ENCODE measurements around the gene B3GNT8. TPM values are rescaled to one million over a fixed set of nuclear protein-coding genes. Genes with fewer than 3 reads are reported as not detected.
A peak's percentile ranks its signal among the peaks of the same experiment; 100 is the strongest.

The B3GNT8 gene
- total and polyA plus RNA-seq, 2 experiments from 2014 or later = 4.8 to 4.9 TPM

GRCh38 chr19:41399525-41399924, 27.6 kb downstream of the B3GNT8 start:
- TF ChIP-seq CTCF (IDR thresholded peaks at IDR 0.05; ENCODE audit: low read depth, low read length) = no peak
- Histone ChIP-seq H3K9me3 (ENCODE audit: low read depth) (no peaks in the 10 kb centered on the region), H3K4me1 (ENCODE audit: low read depth) (peaks cover 5% of the 10 kb centered on the region), H3K27me3 (no peaks in the 10 kb centered on the region), H3K4me3 (no peak overlapping the region), H3K36me3 (no peaks in the 10 kb centered on the region), H3K27ac (no peak overlapping the region)
- no peak for DNase-seq (ENCODE audit: low read depth in 1 of 2, low spot score in 1 of 2)

- TF ChIP-seq CTCF (IDR thresholded peaks at IDR 0.05; ENCODE audit: low read depth, low read length) = no peak
- Histone ChIP-seq H3K36me3 (no peaks in the 10 kb centered on the region), H3K27me3 (no peaks in the 10 kb centered on the region), H3K27ac (no peak overlapping the region), H3K4me3 (peak overlapping the region; percentile 98), H3K4me1 (ENCODE audit: low read depth) (peaks cover 5% of the 10 kb centered on the region), H3K9me3 (ENCODE audit: low read depth) (no peaks in the 10 kb centered on the region)
- no peak for DNase-seq (ENCODE audit: low read depth in 1 of 2, low spot score in 1 of 2)
Observed at GRCh38 chr19:41399091-41399490, 28.1 kb downstream of the B3GNT8 start.

- DNase-seq (ENCODE audit: low read depth in 1 of 2, low spot score in 1 of 2) = no peak
- Histone ChIP-seq H3K36me3 (no peaks in the 10 kb centered on the region), H3K4me3 (peak overlapping the region; percentile 98), H3K27me3 (no peaks in the 10 kb centered on the region), H3K27ac (peak overlapping the region; percentile 98), H3K9me3 (ENCODE audit: low read depth) (no peaks in the 10 kb centered on the region), H3K4me1 (ENCODE audit: low read depth) (peaks cover 5% of the 10 kb centered on the region)
- no peak for TF ChIP-seq CTCF (IDR thresholded peaks at IDR 0.05; ENCODE audit: low read depth, low read length)
Observed at GRCh38 chr19:41398598-41398997, 28.6 kb downstream of the B3GNT8 start.

GRCh38 chr19:41398050-41398418, 29.1 kb downstream of the B3GNT8 start:
- Histone ChIP-seq H3K9me3 (ENCODE audit: low read depth) (no peaks in the 10 kb centered on the region), H3K27ac (peak overlapping the region; percentile 98), H3K27me3 (no peaks in the 10 kb centered on the region), H3K4me3 (peak overlapping the region; percentile 98), H3K4me1 (ENCODE audit: low read depth) (peaks cover 5% of the 10 kb centered on the region), H3K36me3 (no peaks in the 10 kb centered on the region)
- DNase-seq (ENCODE audit: low read depth in 1 of 2, low spot score in 1 of 2) = no peak
- TF ChIP-seq CTCF (IDR thresholded peaks at IDR 0.05; ENCODE audit: low read depth, low read length) = no peak

GRCh38 chr19:41397086-41398049, 29.8 kb downstream of the B3GNT8 start, which contains the start of the genes BCKDHA and EXOSC5:
Gene BCKDHA, plus strand, starts transcription at chr19:41397818. Its CDS starts 10 bp downstream, at chr19:41397828.
Gene EXOSC5, minus strand, starts transcription at chr19:41397359. Its CDS starts 31 bp downstream, at chr19:41397328.
- Histone ChIP-seq H3K36me3 (no peaks in the 10 kb centered on the region), H3K27me3 (no peaks in the 10 kb centered on the region), H3K27ac (peak within 1 kb of the TSS; percentile 98), H3K4me1 (ENCODE audit: low read depth) (peaks cover 5% of the 10 kb centered on the region), H3K9me3 (ENCODE audit: low read depth) (no peaks in the 10 kb centered on the region), H3K4me3 (peak within 1 kb of the TSS; percentile 98)
- TF ChIP-seq CTCF (IDR thresholded peaks at IDR 0.05; ENCODE audit: low read depth, low read length) = no peak
- peak; percentile 100 for DNase-seq (ENCODE audit: low read depth in 1 of 2, low spot score in 1 of 2)

Measured in cardiac muscle cell (in vitro differentiated cells and primary cell).